HG03097 (cell line): ENCODE measurements around the gene NXN.
"Not testable (repeated sequence)": the region's sequence is repeated elsewhere in the genome, so short reads cannot be mapped to it uniquely, and the experiment has no call there.

Source experiments
- ATAC-seq: cut with Tn5 transposase; IDR thresholded peaks from one replicate; pipeline ENCODE4 v1.9.1; 2021; ENCODE audit not compliant: unreplicated experiment, low FRiP score

The NXN gene

GRCh38 chr17:897970-898619 is 81.5 kb downstream of the NXN start:
- no peak for ATAC-seq

- no peak for ATAC-seq
These were observed 82.5 kb downstream of the NXN start for GRCh38 chr17:896953-897661.

- no peak for ATAC-seq
These were observed 83.1 kb downstream of the NXN start for GRCh38 chr17:896454-896853.

GRCh38 chr17:892958-893357 is 86.6 kb downstream of the NXN start:
- ATAC-seq = no peak

GRCh38 chr17:888998-889441 is 90.6 kb downstream of the NXN start:
- no peak for ATAC-seq

GRCh38 chr17:887551-888209 is 91.9 kb downstream of the NXN start:
- no peak for ATAC-seq

GRCh38 chr17:885971-886571 is 93.5 kb downstream of the NXN start:
- ATAC-seq = no peak

- no peak for ATAC-seq
These were observed 96.0 kb downstream of the NXN start for GRCh38 chr17:883586-883962.

GRCh38 chr17:882827-883585 is 96.6 kb downstream of the NXN start:
- no peak for ATAC-seq

- no peak for ATAC-seq
These were observed 97.8 kb downstream of the NXN start for GRCh38 chr17:881778-882177.

GRCh38 chr17:880443-881269 is 98.9 kb downstream of the NXN start:
- ATAC-seq = no peak

- ATAC-seq = no peak
These were observed 99.8 kb downstream of the NXN start for GRCh38 chr17:879546-880442.

GRCh38 chr17:877630-878029 is 101.9 kb downstream of the NXN start:
- no peak for ATAC-seq

- no peak for ATAC-seq
These were observed 103.3 kb downstream of the NXN start for GRCh38 chr17:876272-876671.

GRCh38 chr17:874590-874989 is 105.0 kb downstream of the NXN start:
- not testable (repeated sequence) for ATAC-seq

- no peak for ATAC-seq
These were observed 106.7 kb downstream of the NXN start for GRCh38 chr17:872855-873254.

GRCh38 chr17:871751-872519 is 107.6 kb downstream of the NXN start:
- no peak for ATAC-seq
